ENCODE results near the gene SMDT1. TPM values are rescaled to one million over a fixed set of nuclear protein-coding genes. Genes with fewer than 3 reads are reported as not detected.

The SMDT1 gene
- total and polyA plus RNA-seq, 2 donors (not counting 1 experiment from before 2014, with no cell fraction given): 122 to 140 TPM

GRCh38 chr22:42083119-42083518 is 3.6 kb downstream of the SMDT1 start:
- no peak overlapping the region for H3K4me2 ChIP-seq (replicated peaks; ENCODE audit: low read depth, low read length, poor library complexity, severe bottlenecking)
- H3K36me3 ChIP-seq (replicated peaks in 1 of 2; ENCODE audit: control extremely low read depth in 1 of 2, control insufficient read depth in 1 of 2, extremely low read depth in 1 of 2, insufficient read depth in 2 of 2, low read length in 1 of 2): peaks cover 0 to 52% of the 10 kb centered on the region in 2 experiments
- H3K27ac Mint-ChIP-seq: no peak overlapping the region
- DNase-seq (no peak), ATAC-seq (ENCODE audit: low read depth) (no peak)
- peaks cover 76% of the 10 kb centered on the region for H3K79me2 ChIP-seq (ENCODE audit: control insufficient read depth, insufficient read depth, low read length)
- no peak overlapping the region for H2AFZ ChIP-seq (ENCODE audit: insufficient read depth, low read depth, low read length, poor library complexity, severe bottlenecking)
- no peak overlapping the region for H3K27ac ChIP-seq (ENCODE audit: low read length in 2 of 2)
- H3K4me1 ChIP-seq (ENCODE audit: control insufficient read depth in 2 of 2, insufficient read depth in 2 of 2, low read length in 2 of 2): peaks cover 18 to 25% of the 10 kb centered on the region in 2 donors
- TF ChIP-seq EZH2 (IDR thresholded peaks at IDR 0.05; ENCODE audit: borderline replicate concordance, insufficient read depth, low read depth, low read length, poor library complexity, severe bottlenecking): no peak
- TF ChIP-seq CTCF (IDR thresholded peaks at IDR 0.05): no peak
- no peaks in the 10 kb centered on the region for H3K27me3 Mint-ChIP-seq
- H3K4me3 Mint-ChIP-seq: no peak overlapping the region
- no peak overlapping the region for H3K4me3 ChIP-seq (ENCODE audit: control extremely low read depth in 1 of 5, extremely low read depth in 1 of 5, insufficient read depth in 1 of 5, low read depth in 2 of 5, low read length in 4 of 5)
- intact Hi-C loops (cut with micrococcal nuclease): no loop called here
- WGBS (ENCODE audit: insufficient coverage): 100% methylated on average over 1 of the region's 4 CpGs
- H3K27me3 ChIP-seq (replicated peaks in 1 of 4; ENCODE audit: control extremely low read depth in 1 of 4, control insufficient read depth in 3 of 4, insufficient read depth in 4 of 4, low read length in 3 of 4): no peaks in the 10 kb centered on the region
- H4K20me1 ChIP-seq (ENCODE audit: control insufficient read depth, insufficient read depth, low read length, poor library complexity, severe bottlenecking): peaks cover 15% of the 10 kb centered on the region
- CTCF ChIA-PET: no interaction called here
- no peak overlapping the region for H3K9ac ChIP-seq (ENCODE audit: low read length)
- POLR2A ChIA-PET: no interaction called here
- peaks cover 49% of the 10 kb centered on the region for H3K4me1 Mint-ChIP-seq
- H3K9me3 ChIP-seq (ENCODE audit: control extremely low read depth in 1 of 3, control insufficient read depth in 2 of 3, insufficient read depth in 1 of 3, low read length in 2 of 3): no peaks in the 10 kb centered on the region
- H3K9me3 Mint-ChIP-seq (ENCODE audit: insufficient read depth): no peaks in the 10 kb centered on the region

GRCh38 chr22:42084874-42085273 is 5.4 kb downstream of the SMDT1 start:
- ATAC-seq (ENCODE audit: low read depth) (no peak), DNase-seq (no peak)
- Histone ChIP-seq H4K20me1 (ENCODE audit: control insufficient read depth, insufficient read depth, low read length, poor library complexity, severe bottlenecking) (peaks cover 15% of the 10 kb centered on the region), H3K4me1 (ENCODE audit: control insufficient read depth in 2 of 2, insufficient read depth in 2 of 2, low read length in 2 of 2) (peaks cover 21 to 26% of the 10 kb centered on the region in 2 donors), H3K9ac (ENCODE audit: low read length) (no peak overlapping the region), H3K27me3 (replicated peaks in 1 of 4; ENCODE audit: control extremely low read depth in 1 of 4, control insufficient read depth in 3 of 4, insufficient read depth in 4 of 4, low read length in 3 of 4) (no peaks in the 10 kb centered on the region), H3K4me2 (replicated peaks; ENCODE audit: low read depth, low read length, poor library complexity, severe bottlenecking) (no peak overlapping the region), H3K4me3 (ENCODE audit: control extremely low read depth in 1 of 5, extremely low read depth in 1 of 5, insufficient read depth in 1 of 5, low read depth in 2 of 5, low read length in 4 of 5) (no peak overlapping the region), H3K79me2 (ENCODE audit: control insufficient read depth, insufficient read depth, low read length) (peaks cover 89% of the 10 kb centered on the region), H3K9me3 (ENCODE audit: control extremely low read depth in 1 of 3, control insufficient read depth in 2 of 3, insufficient read depth in 1 of 3, low read length in 2 of 3) (no peaks in the 10 kb centered on the region), H3K27ac (ENCODE audit: low read length in 2 of 2) (no peak overlapping the region), H2AFZ (ENCODE audit: insufficient read depth, low read depth, low read length, poor library complexity, severe bottlenecking) (no peak overlapping the region), H3K36me3 (replicated peaks in 1 of 2; ENCODE audit: control extremely low read depth in 1 of 2, control insufficient read depth in 1 of 2, extremely low read depth in 1 of 2, insufficient read depth in 2 of 2, low read length in 1 of 2) (peaks cover 0 to 52% of the 10 kb centered on the region in 2 experiments)
- Mint-ChIP-seq H3K27ac (no peak overlapping the region), H3K27me3 (no peaks in the 10 kb centered on the region), H3K4me3 (no peak overlapping the region), H3K9me3 (ENCODE audit: insufficient read depth) (no peaks in the 10 kb centered on the region), H3K4me1 (peaks cover 50% of the 10 kb centered on the region)
- POLR2A ChIA-PET: interaction anchor here (0.6 kb wide), 1 partner anchor 166 kb away, joined by 4 read pairs; no protein-coding TSS in a partner anchor
- CTCF ChIA-PET: no interaction called here
- WGBS (ENCODE audit: insufficient coverage): 100% methylated on average over 6 of the region's 8 CpGs
- TF ChIP-seq EZH2 (IDR thresholded peaks at IDR 0.05; ENCODE audit: borderline replicate concordance, insufficient read depth, low read depth, low read length, poor library complexity, severe bottlenecking): no peak
- TF ChIP-seq CTCF (IDR thresholded peaks at IDR 0.05): no peak
- intact Hi-C loops (cut with micrococcal nuclease): no loop called here
